Neutrophil (primary cell): Measurements from ENCODE around the gene TNIK.

Source experiments
- H3K27ac ChIP-seq: fragments of 200-600 bp; sonication (generic); 2 replicates; pipeline ENCODE4 v1.5.1; 2016; ENCODE audit warnings: mild to moderate bottlenecking, moderate library complexity
- H3K27me3 ChIP-seq: fragments of 200-600 bp; sonication (generic); 2 replicates; pipeline ENCODE4 v1.6.0; 2016; ENCODE audit warnings: mild to moderate bottlenecking
- H3K36me3 ChIP-seq: fragments of 200-600 bp; sonication (generic); 2 replicates; pipeline ENCODE4 v1.5.1; 2017
- H3K4me1 ChIP-seq, 2 experiments: fragments of 200-600 bp in 1 of 2; sonication (generic) in 1 of 2; 1 replicate in 1 of 2; 2 replicates in 1 of 2; pipeline versions ENCODE4 v1.5.1 to v1.6.1; 2013 to 2016; ENCODE audit warnings: low read depth in 1 of 2, low read length in 1 of 2, mild to moderate bottlenecking in 1 of 2, moderate library complexity in 1 of 2; ENCODE audit not compliant: control insufficient read depth in 1 of 2, insufficient read depth in 1 of 2
- H3K4me3 ChIP-seq, 2 experiments: fragments of 200-600 bp in 1 of 2; sonication (generic) in 1 of 2; 1 replicate in 1 of 2; 2 replicates in 1 of 2; pipeline ENCODE4 v1.5.1; 2013 to 2016; ENCODE audit warnings: low read depth in 1 of 2, low read length in 1 of 2, mild to moderate bottlenecking in 1 of 2, moderate library complexity in 1 of 2
- H3K9me3 ChIP-seq: fragments of 200-600 bp; sonication (generic); 2 replicates; pipeline ENCODE4 v1.5.1; 2016
- CTCF ChIP-seq: fragments of 200-600 bp; sonication (generic); IDR thresholded peaks from 2 replicates; pipeline ENCODE4 v1.5.1; 2016; ENCODE audit warnings: antibody characterized with exemption

TNIK gene

GRCh38 chr3:171095063-171095462 is 365.1 kb downstream of the TNIK start:
- H3K4me3 ChIP-seq: no peak overlapping the region
- no peaks in the 10 kb centered on the region for H3K4me1 ChIP-seq
- TF ChIP-seq CTCF: no peak
- no peaks in the 10 kb centered on the region for H3K36me3 ChIP-seq
- H3K9me3 ChIP-seq: no peaks in the 10 kb centered on the region
- no peak overlapping the region for H3K27ac ChIP-seq
- no peaks in the 10 kb centered on the region for H3K27me3 ChIP-seq

- no peaks in the 10 kb centered on the region for H3K4me1 ChIP-seq
- no peaks in the 10 kb centered on the region for H3K27me3 ChIP-seq
- no peaks in the 10 kb centered on the region for H3K36me3 ChIP-seq
- H3K4me3 ChIP-seq: no peak overlapping the region
- no peak for TF ChIP-seq CTCF
- no peak overlapping the region for H3K27ac ChIP-seq
- H3K9me3 ChIP-seq: no peaks in the 10 kb centered on the region
These were observed 365.8 kb downstream of the TNIK start for GRCh38 chr3:171094411-171094810.

GRCh38 chr3:171093462-171093861 is 366.7 kb downstream of the TNIK start:
- Histone ChIP-seq H3K27ac (no peak overlapping the region), H3K4me3 (no peak overlapping the region), H3K9me3 (no peaks in the 10 kb centered on the region), H3K27me3 (no peaks in the 10 kb centered on the region), H3K4me1 (no peaks in the 10 kb centered on the region), H3K36me3 (no peaks in the 10 kb centered on the region)
- TF ChIP-seq CTCF: no peak

- H3K27me3 ChIP-seq: no peaks in the 10 kb centered on the region
- H3K27ac ChIP-seq: no peak overlapping the region
- no peaks in the 10 kb centered on the region for H3K36me3 ChIP-seq
- H3K4me1 ChIP-seq: no peaks in the 10 kb centered on the region
- no peak for TF ChIP-seq CTCF
- H3K4me3 ChIP-seq: no peak overlapping the region
- no peaks in the 10 kb centered on the region for H3K9me3 ChIP-seq
These were observed 367.7 kb downstream of the TNIK start for GRCh38 chr3:171092467-171092911.

- Histone ChIP-seq H3K27me3 (no peaks in the 10 kb centered on the region), H3K4me3 (no peak overlapping the region), H3K9me3 (no peaks in the 10 kb centered on the region), H3K4me1 (no peaks in the 10 kb centered on the region), H3K27ac (no peak overlapping the region), H3K36me3 (no peaks in the 10 kb centered on the region)
- TF ChIP-seq CTCF: no peak
These were observed 369.9 kb downstream of the TNIK start for GRCh38 chr3:171090321-171090720.
